ENCODE results near the gene MRPS31.

The MRPS31 gene

GRCh38 chr13:40697711-40698110 lies 73.3 kb downstream of the MRPS31 start:
- TF ChIP-seq CTCF (IDR thresholded peaks at IDR 0.05; ENCODE audit: low read depth, low read length) = no peak
- no peak overlapping the region for H3K4me3 ChIP-seq (ENCODE audit: low read depth, low read length)

- no peak for TF ChIP-seq CTCF (IDR thresholded peaks at IDR 0.05; ENCODE audit: low read depth, low read length)
- no peak overlapping the region for H3K4me3 ChIP-seq (ENCODE audit: low read depth, low read length)
Measured at GRCh38 chr13:40694426-40694825, 76.6 kb downstream of the MRPS31 start.

- TF ChIP-seq CTCF (IDR thresholded peaks at IDR 0.05; ENCODE audit: low read depth, low read length) = no peak
- no peak overlapping the region for H3K4me3 ChIP-seq (ENCODE audit: low read depth, low read length)
Measured at GRCh38 chr13:40692946-40693345, 78.0 kb downstream of the MRPS31 start.

- H3K4me3 ChIP-seq (ENCODE audit: low read depth, low read length) = no peak overlapping the region
- no peak for TF ChIP-seq CTCF (IDR thresholded peaks at IDR 0.05; ENCODE audit: low read depth, low read length)
Measured at GRCh38 chr13:40688781-40689180, 82.2 kb downstream of the MRPS31 start.

GRCh38 chr13:40682449-40683240 lies 88.3 kb downstream of the MRPS31 start:
- no peak overlapping the region for H3K4me3 ChIP-seq (ENCODE audit: low read depth, low read length)
- TF ChIP-seq CTCF (IDR thresholded peaks at IDR 0.05; ENCODE audit: low read depth, low read length) = no peak

- no peak for TF ChIP-seq CTCF (IDR thresholded peaks at IDR 0.05; ENCODE audit: low read depth, low read length)
- H3K4me3 ChIP-seq (ENCODE audit: low read depth, low read length) = no peak overlapping the region
Measured at GRCh38 chr13:40681341-40682146, 89.4 kb downstream of the MRPS31 start.

Data from WI38 (cell line).